MM.1S (cell line): ENCODE measurements around the gene PARVA.

Experiments used
- EZH2 ChIP-seq: fragments of 300-600 bp; sonication (generic); optimal IDR thresholded peaks from 2 replicates; pipeline ENCODE3; 2017; ENCODE audit warnings: low read depth, mild to moderate bottlenecking, antibody characterized with exemption, low read length, mixed read lengths
- EZH2phosphoT487 ChIP-seq: fragments of 300-600 bp; sonication (generic); IDR thresholded peaks from 2 replicates; pipeline ENCODE4 v1.6.1; 2018; ENCODE audit warnings: antibody characterized with exemption, low read length
- TF ChIP-seq, protein P1 (sequence below): fragments of 300-600 bp; sonication (generic); IDR thresholded peaks from 2 replicates; pipeline ENCODE4 v1.5.1; 2016; ENCODE audit warnings: antibody characterized with exemption, low read length, mixed read lengths

DNA sequence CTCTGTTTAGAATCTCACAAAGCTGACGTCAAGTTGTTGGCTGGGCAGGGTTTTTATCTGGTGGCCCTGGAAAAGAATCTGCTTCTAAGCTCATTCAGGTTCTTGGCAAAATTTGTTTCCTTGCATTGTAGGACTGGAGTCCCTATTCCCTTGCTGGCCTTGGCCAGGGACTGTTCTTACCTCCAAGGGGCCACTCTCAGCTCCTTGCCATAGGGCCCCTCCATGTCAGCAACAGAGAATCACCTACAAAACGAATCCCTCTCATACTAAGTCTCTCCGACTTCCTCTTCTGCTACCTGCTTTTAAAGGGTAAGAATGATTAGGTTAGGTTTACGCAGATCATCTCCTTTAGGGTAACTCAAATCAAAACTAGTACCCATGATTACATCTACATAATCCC lies 63.2 kb downstream of the PARVA start:
- TF ChIP-seq, protein P1, sequence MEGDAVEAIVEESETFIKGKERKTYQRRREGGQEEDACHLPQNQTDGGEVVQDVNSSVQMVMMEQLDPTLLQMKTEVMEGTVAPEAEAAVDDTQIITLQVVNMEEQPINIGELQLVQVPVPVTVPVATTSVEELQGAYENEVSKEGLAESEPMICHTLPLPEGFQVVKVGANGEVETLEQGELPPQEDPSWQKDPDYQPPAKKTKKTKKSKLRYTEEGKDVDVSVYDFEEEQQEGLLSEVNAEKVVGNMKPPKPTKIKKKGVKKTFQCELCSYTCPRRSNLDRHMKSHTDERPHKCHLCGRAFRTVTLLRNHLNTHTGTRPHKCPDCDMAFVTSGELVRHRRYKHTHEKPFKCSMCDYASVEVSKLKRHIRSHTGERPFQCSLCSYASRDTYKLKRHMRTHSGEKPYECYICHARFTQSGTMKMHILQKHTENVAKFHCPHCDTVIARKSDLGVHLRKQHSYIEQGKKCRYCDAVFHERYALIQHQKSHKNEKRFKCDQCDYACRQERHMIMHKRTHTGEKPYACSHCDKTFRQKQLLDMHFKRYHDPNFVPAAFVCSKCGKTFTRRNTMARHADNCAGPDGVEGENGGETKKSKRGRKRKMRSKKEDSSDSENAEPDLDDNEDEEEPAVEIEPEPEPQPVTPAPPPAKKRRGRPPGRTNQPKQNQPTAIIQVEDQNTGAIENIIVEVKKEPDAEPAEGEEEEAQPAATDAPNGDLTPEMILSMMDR: no peak
- no peak for TF ChIP-seq EZH2
- TF ChIP-seq EZH2phosphoT487: no peak
